H9 (cell line): ENCODE data around the gene P3R3URF. TPM values are rescaled to one million over a fixed set of nuclear protein-coding genes. Genes with fewer than 3 reads are reported as not detected.

ENCODE experiments used
- DNase-seq: peaks from one replicate; pipeline ENCODE4 v3.0.0-alpha.2; 2017
- H2AFZ ChIP-seq: one replicate; pipeline ENCODE4 v1.6.1; 2013; ENCODE audit warnings: mild to moderate bottlenecking, low read length, control low read depth, moderate library complexity
- H2AK5ac ChIP-seq: 2 replicates; pipeline ENCODE4 v1.6.1; 2013; ENCODE audit warnings: low read length, control low read depth, mixed read lengths; ENCODE audit not compliant: insufficient read length
- H2BK120ac ChIP-seq: one replicate; pipeline ENCODE4 v1.6.1; 2013; ENCODE audit warnings: low read depth, mild to moderate bottlenecking, low read length, control low read depth, inconsistent platforms; ENCODE audit not compliant: poor library complexity, severe bottlenecking
- H2BK12ac ChIP-seq: 2 replicates; pipeline ENCODE4 v1.6.1; 2013; ENCODE audit warnings: low read length, control low read depth, mixed read lengths, low read depth; ENCODE audit not compliant: insufficient read length
- H2BK15ac ChIP-seq: 2 replicates; pipeline ENCODE4 v1.6.1; 2013; ENCODE audit warnings: low read depth, low read length, control low read depth
- H2BK20ac ChIP-seq: one replicate; pipeline ENCODE4 v1.6.1; 2013; ENCODE audit warnings: low read depth, mild to moderate bottlenecking, low read length, control low read depth, inconsistent platforms; ENCODE audit not compliant: poor library complexity, severe bottlenecking
- H2BK5ac ChIP-seq: 2 replicates; pipeline ENCODE4 v1.6.1; 2013; ENCODE audit warnings: low read length, control low read depth, mixed read lengths; ENCODE audit not compliant: insufficient read length
- H3K14ac ChIP-seq: 2 replicates; pipeline ENCODE4 v1.6.1; 2013; ENCODE audit warnings: low read length, control low read depth; ENCODE audit not compliant: insufficient read depth
- H3K18ac ChIP-seq: 2 replicates; pipeline ENCODE4 v1.6.1; 2013; ENCODE audit warnings: low read depth, mild to moderate bottlenecking, mixed read lengths, low read length, control low read depth; ENCODE audit not compliant: insufficient read length
- H3K23ac ChIP-seq: 2 replicates; pipeline ENCODE4 v1.6.1; 2013; ENCODE audit warnings: low read length, control low read depth, mixed read lengths, low read depth; ENCODE audit not compliant: insufficient read length
- H3K23me2 ChIP-seq: 2 replicates; pipeline ENCODE4 v1.6.1; 2013; ENCODE audit warnings: low read depth, mild to moderate bottlenecking, mixed read lengths, low read length, control low read depth; ENCODE audit not compliant: insufficient read length, poor library complexity, severe bottlenecking
- H3K27ac ChIP-seq: 2 replicates; pipeline ENCODE4 v1.5.1; 2013; ENCODE audit warnings: low read length, control low read depth, mixed read lengths, low read depth; ENCODE audit not compliant: insufficient read length
- H3K27me3 ChIP-seq: 2 replicates; pipeline ENCODE4 v1.6.1; 2013; ENCODE audit warnings: low read length, control low read depth, inconsistent platforms; ENCODE audit not compliant: insufficient read depth
- H3K4ac ChIP-seq: 2 replicates; pipeline ENCODE4 v1.6.1; 2013; ENCODE audit warnings: low read depth, mild to moderate bottlenecking, control low read depth, inconsistent platforms, low read length, moderate library complexity
- H3K4me1 ChIP-seq: 2 replicates; pipeline ENCODE4 v1.6.1; 2013; ENCODE audit warnings: low read length, control low read depth, inconsistent platforms; ENCODE audit not compliant: insufficient read depth
- H3K4me2 ChIP-seq: 2 replicates; pipeline ENCODE4 v1.6.1; 2013; ENCODE audit warnings: low read length, control low read depth, mixed read lengths; ENCODE audit not compliant: insufficient read length, insufficient read depth
- H3K56ac ChIP-seq: 2 replicates; pipeline ENCODE4 v1.6.1; 2013; ENCODE audit warnings: low read depth, mild to moderate bottlenecking, mixed read lengths, low read length, control low read depth; ENCODE audit not compliant: insufficient read length
- H3K79me1 ChIP-seq: 2 replicates; pipeline ENCODE4 v1.6.1; 2013; ENCODE audit warnings: low read depth, mild to moderate bottlenecking, moderate library complexity, low read length, control low read depth, inconsistent platforms; ENCODE audit not compliant: insufficient read depth, poor library complexity, severe bottlenecking
- H3K79me2 ChIP-seq: 2 replicates; pipeline ENCODE4 v1.6.1; 2013; ENCODE audit warnings: low read length, control low read depth, inconsistent platforms; ENCODE audit not compliant: insufficient read depth
- H3K9ac ChIP-seq: 2 replicates; pipeline ENCODE4 v1.6.1; 2013; ENCODE audit warnings: low read length, control low read depth, mixed read lengths; ENCODE audit not compliant: insufficient read length; ENCODE audit errors: extremely low read depth
- H3K9me3 ChIP-seq: one replicate; pipeline ENCODE4 v1.6.1; 2013; ENCODE audit warnings: low read depth, low read length, inconsistent platforms; ENCODE audit not compliant: control insufficient read depth
- H3T11ph ChIP-seq: one replicate; pipeline ENCODE4 v1.6.1; 2013; ENCODE audit warnings: mild to moderate bottlenecking, low read length, control low read depth, inconsistent platforms
- H4K20me1 ChIP-seq: one replicate; pipeline ENCODE4 v1.6.1; 2013; ENCODE audit not compliant: control insufficient read depth, insufficient read length, insufficient read depth
- H4K5ac ChIP-seq: 2 replicates; pipeline ENCODE4 v1.6.1; 2013; ENCODE audit warnings: low read depth, mild to moderate bottlenecking, mixed read lengths, low read length, control low read depth; ENCODE audit not compliant: insufficient read length
- H4K8ac ChIP-seq: replicated peaks from 2 replicates; pipeline ENCODE4 v1.6.1; 2013; ENCODE audit warnings: low read length, control low read depth, mixed read lengths, low read depth; ENCODE audit not compliant: insufficient read length
- H4K91ac ChIP-seq: 2 replicates; pipeline ENCODE4 v1.6.1; 2013; ENCODE audit warnings: low read depth, mild to moderate bottlenecking, moderate library complexity, mixed read lengths, low read length, control low read depth; ENCODE audit not compliant: insufficient read length
- H3K27ac Mint-ChIP-seq, 3 experiments: 2 replicates in 2 of 3; 3 replicates in 1 of 3; pipeline ENCODE4 v1.8.0; 2020 to 2021; ENCODE audit warnings: mixed read lengths in 3 of 3, mild to moderate bottlenecking in 1 of 3, moderate library complexity in 1 of 3
- H3K27me3 Mint-ChIP-seq: 2 replicates; pipeline ENCODE4 v1.8.0; 2021; ENCODE audit warnings: low read depth, mild to moderate bottlenecking, moderate library complexity, mixed read lengths
- H3K36me3 Mint-ChIP-seq, 3 experiments: 2 replicates in 2 of 3; 3 replicates in 1 of 3; pipeline ENCODE4 v1.8.0; 2020 to 2021; ENCODE audit warnings: low read depth in 3 of 3, mixed read lengths in 3 of 3; ENCODE audit not compliant: insufficient read depth in 1 of 3
- H3K4me1 Mint-ChIP-seq, 2 experiments: 2 replicates each; pipeline ENCODE4 v1.8.0; 2020; ENCODE audit warnings: mixed read lengths in 2 of 2
- H3K4me3 Mint-ChIP-seq, 2 experiments: 2 replicates in 1 of 2; 3 replicates in 1 of 2; pipeline ENCODE4 v1.8.0; 2020 to 2021; ENCODE audit warnings: mild to moderate bottlenecking in 2 of 2, mixed read lengths in 2 of 2, moderate library complexity in 1 of 2
- H3K9me3 Mint-ChIP-seq, 2 experiments: 2 replicates in 1 of 2; 3 replicates in 1 of 2; pipeline ENCODE4 v1.8.0; 2020; ENCODE audit warnings: mild to moderate bottlenecking in 2 of 2, mixed read lengths in 2 of 2, moderate library complexity in 1 of 2
- CTCF ChIP-seq: fragments of 200-600 bp; sonication (generic); conservative IDR thresholded peaks from 3 replicates; pipeline ENCODE4 v1.8.0; 2021; ENCODE audit warnings: antibody characterized with exemption, mild to moderate bottlenecking
- WGBS: extraction: QIAGEN DNeasy Blood & Tissue Kit; methylation state at CpG from one replicate; pipeline ENCODE4 v1.1.7; 2013; ENCODE audit warnings: missing lambda C conversion rate, low lambda C conversion rate, mixed read lengths; ENCODE audit not compliant: insufficient read length; ENCODE audit errors: extremely low coverage; 5-methylcytosine and 5-hydroxymethylcytosine counted together
- total RNA-seq: library from RNA; stranded (reverse); gene quantifications from 2 replicates; pipeline ENCODE4 v1.2.1, GENCODE V29; 2021

P3R3URF gene
- total RNA-seq, 1 experiment from 2014 or later: not detected

GRCh38 chr1:46196609-46197008, 20.3 kb upstream of the P3R3URF start:
- no peak overlapping the region for H3K14ac ChIP-seq
- no peak overlapping the region for H3K56ac ChIP-seq
- no peaks in the 10 kb centered on the region for H3K79me1 ChIP-seq
- no peaks in the 10 kb centered on the region for H3K4me1 ChIP-seq
- H2AK5ac ChIP-seq: no peak overlapping the region
- Mint-ChIP-seq H3K4me1 (peaks cover 9 to 20% of the 10 kb centered on the region in 2 experiments), H3K36me3 (peaks cover 6 to 31% (median 28%) of the 10 kb centered on the region in 3 experiments), H3K27ac (no peak overlapping the region), H3K27me3 (no peaks in the 10 kb centered on the region; the same call in 1 of the 2 replicates), H3K4me3 (peak overlapping the region; percentile 25 to 81; a peak in 1 of 5 replicates), H3K9me3 (no peaks in the 10 kb centered on the region)
- H2BK5ac ChIP-seq: no peak overlapping the region
- no peak overlapping the region for H2AFZ ChIP-seq
- H3K27ac ChIP-seq: no peak overlapping the region
- H2BK120ac ChIP-seq: no peak overlapping the region
- no peaks in the 10 kb centered on the region for H4K20me1 ChIP-seq
- H3T11ph ChIP-seq: no peak overlapping the region
- no peak overlapping the region for H3K4ac ChIP-seq
- no peak overlapping the region for H4K5ac ChIP-seq
- no CpG with 5 or more reads among the region's 9 CpGs for WGBS
- no peak for TF ChIP-seq CTCF
- H3K79me2 ChIP-seq: no peaks in the 10 kb centered on the region
- H4K91ac ChIP-seq: no peak overlapping the region
- H3K27me3 ChIP-seq: no peaks in the 10 kb centered on the region
- H2BK12ac ChIP-seq: no peak overlapping the region
- no peak overlapping the region for H4K8ac ChIP-seq
- no peak overlapping the region for H3K4me2 ChIP-seq
- no peak overlapping the region for H3K23ac ChIP-seq
- no peak for DNase-seq
- H2BK20ac ChIP-seq: no peak overlapping the region
- no peaks in the 10 kb centered on the region for H3K9me3 ChIP-seq
- peaks cover 7% of the 10 kb centered on the region for H3K23me2 ChIP-seq
- H2BK15ac ChIP-seq: no peak overlapping the region
- H3K18ac ChIP-seq: no peak overlapping the region
- H3K9ac ChIP-seq: no peak overlapping the region
